Mononuclear cell (primary cell): Measurements from ENCODE around the gene LIMS1. TPM values are rescaled to one million over a fixed set of nuclear protein-coding genes. Genes with fewer than 3 reads are reported as not detected.
"Not testable (repeated sequence)": the region's sequence is repeated elsewhere in the genome, so short reads cannot be mapped to it uniquely, and the experiment has no call there.

Source experiments
- H3K27me3 ChIP-seq: 2 replicates; pipeline ENCODE4 v1.6.0; 2011; ENCODE audit warnings: low read length, control low read depth; ENCODE audit not compliant: insufficient read depth
- H3K4me1 ChIP-seq: 2 replicates; pipeline ENCODE4 v1.5.1; 2011; ENCODE audit warnings: mild to moderate bottlenecking, low read length, control low read depth; ENCODE audit not compliant: insufficient read depth
- H3K4me3 ChIP-seq: 2 replicates; pipeline ENCODE4 v1.5.1; 2011; ENCODE audit warnings: mild to moderate bottlenecking, low read length, moderate library complexity
- H3K9me3 ChIP-seq: 2 replicates; pipeline ENCODE4 v1.5.1; 2011; ENCODE audit warnings: low read depth, mild to moderate bottlenecking, control low read depth, low read length
- total RNA-seq: library from RNA; depleted of rRNA; stranded (reverse); fragments of >200 nt; gene quantifications from one replicate; pipeline ENCODE4 v1.2.3, GENCODE V29; 2012

Gene LIMS1
- total RNA-seq: 92.7 TPM

GRCh38 chr2:108533832-108534583 is at the start of gene LIMS1:
TSS of gene LIMS1 (plus strand) at chr2:108534470. CDS start at chr2:108534563, 93 bp downstream.
- Histone ChIP-seq H3K27me3 (no peaks in the 10 kb centered on the region), H3K9me3 (no peaks in the 10 kb centered on the region), H3K4me1 (peaks cover 32% of the 10 kb centered on the region), H3K4me3 (peak within 1 kb of the TSS; percentile 72)

DNA sequence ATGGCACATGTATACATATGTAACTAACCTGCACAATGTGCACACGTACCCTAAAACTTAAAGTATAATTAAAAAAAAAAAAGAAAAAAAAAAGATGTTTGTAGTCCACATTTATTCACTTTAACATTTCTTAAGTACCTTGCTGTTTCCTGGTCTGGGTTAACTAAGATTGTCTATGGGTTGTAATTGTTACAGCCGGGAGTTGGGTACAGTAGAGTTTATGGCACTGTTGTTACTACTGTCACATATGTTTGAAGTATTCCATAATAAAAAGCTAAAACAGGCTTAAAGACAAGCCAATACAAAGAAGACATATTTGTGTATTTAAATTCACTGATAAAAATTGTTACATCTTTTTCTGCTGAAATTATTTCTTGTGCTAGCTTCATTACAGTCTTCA is 49.0 kb upstream of the LIMS1 start:
- H3K27me3 ChIP-seq: no peaks in the 10 kb centered on the region
- H3K4me1 ChIP-seq: no peaks in the 10 kb centered on the region

GRCh38 chr2:108490506-108491122 is 43.7 kb upstream of the LIMS1 start:
- Histone ChIP-seq H3K27me3 (no peaks in the 10 kb centered on the region), H3K4me1 (no peaks in the 10 kb centered on the region), H3K4me3 (no peak overlapping the region), H3K9me3 (no peaks in the 10 kb centered on the region)

More for the DNA sequence above, 49.0 kb upstream of the LIMS1 start:
- Histone ChIP-seq H3K4me3 (no peak overlapping the region), H3K9me3 (no peaks in the 10 kb centered on the region)

DNA sequence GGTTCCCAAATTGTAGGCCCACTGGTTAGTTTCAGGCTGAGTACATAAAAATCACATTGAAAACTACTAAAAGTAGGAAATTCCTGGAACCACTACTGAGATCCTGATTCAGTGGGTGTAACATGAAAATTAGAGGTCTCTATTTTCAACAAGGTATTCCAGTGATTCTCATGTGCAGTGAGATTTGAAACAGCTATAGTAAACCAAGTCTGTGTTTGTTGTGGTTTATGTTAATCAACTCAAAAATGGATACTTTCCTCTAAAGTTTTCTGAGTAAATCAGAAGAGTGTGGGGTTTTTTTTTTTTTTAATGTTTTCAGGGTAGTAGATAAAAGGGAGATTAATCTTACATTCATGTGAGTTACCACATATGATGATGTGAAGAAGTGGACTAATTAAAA is 42.4 kb upstream of the LIMS1 start:
- Histone ChIP-seq H3K9me3 (no peaks in the 10 kb centered on the region), H3K4me3 (no peak overlapping the region), H3K4me1 (no peaks in the 10 kb centered on the region), H3K27me3 (no peaks in the 10 kb centered on the region)

DNA sequence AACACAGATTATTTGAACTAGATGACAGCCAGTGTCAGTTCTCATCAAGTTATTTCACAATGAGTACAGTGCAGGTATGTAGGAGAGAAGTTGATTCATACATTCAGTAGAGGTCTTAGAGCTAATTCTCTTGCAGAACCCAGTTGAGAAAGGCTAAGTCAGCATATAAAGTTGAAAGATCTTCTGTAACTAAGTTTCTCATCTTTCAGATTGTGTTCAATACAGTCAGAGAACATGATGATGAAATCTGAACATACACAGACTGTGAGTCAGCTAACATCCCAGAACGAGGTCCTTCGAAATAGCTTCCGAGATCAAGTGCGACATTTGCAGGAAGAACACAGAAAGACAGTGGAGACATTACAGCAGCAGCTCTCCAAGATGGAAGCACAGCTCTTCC is 41.9 kb upstream of the LIMS1 start:
- Histone ChIP-seq H3K4me3 (no peak overlapping the region), H3K27me3 (no peaks in the 10 kb centered on the region), H3K4me1 (no peaks in the 10 kb centered on the region), H3K9me3 (no peaks in the 10 kb centered on the region)

- not testable (repeated sequence) for H3K4me1 ChIP-seq, H3K9me3 ChIP-seq, H3K4me3 ChIP-seq, H3K27me3 ChIP-seq
Measured at GRCh38 chr2:108496167-108496566, 38.1 kb upstream of the LIMS1 start.

- not testable (repeated sequence) for H3K4me1 ChIP-seq, H3K4me3 ChIP-seq, H3K9me3 ChIP-seq, H3K27me3 ChIP-seq
Measured at GRCh38 chr2:108507620-108508019, 26.6 kb upstream of the LIMS1 start.

DNA sequence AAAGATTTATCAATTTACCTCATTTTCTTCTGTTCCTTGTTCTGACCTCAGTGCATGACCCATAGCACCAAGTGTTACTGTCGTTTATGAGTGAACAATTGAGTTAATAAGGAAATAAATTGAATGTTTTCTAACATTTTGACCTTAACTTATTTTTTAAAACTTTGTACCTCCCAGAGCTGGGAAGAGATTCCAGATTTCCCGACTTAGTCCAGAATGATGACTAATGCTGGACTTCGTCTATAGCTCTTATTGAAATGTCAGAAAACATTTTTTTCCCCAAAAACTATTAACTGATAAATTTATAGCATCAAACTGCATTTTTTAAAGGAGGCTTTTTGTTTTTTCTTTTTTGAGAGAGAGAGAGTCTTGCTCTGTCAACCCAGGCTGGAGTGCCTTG is 21.8 kb upstream of the LIMS1 start:
- H3K4me3 ChIP-seq, H3K9me3 ChIP-seq, H3K27me3 ChIP-seq, H3K4me1 ChIP-seq: not testable (repeated sequence)

DNA sequence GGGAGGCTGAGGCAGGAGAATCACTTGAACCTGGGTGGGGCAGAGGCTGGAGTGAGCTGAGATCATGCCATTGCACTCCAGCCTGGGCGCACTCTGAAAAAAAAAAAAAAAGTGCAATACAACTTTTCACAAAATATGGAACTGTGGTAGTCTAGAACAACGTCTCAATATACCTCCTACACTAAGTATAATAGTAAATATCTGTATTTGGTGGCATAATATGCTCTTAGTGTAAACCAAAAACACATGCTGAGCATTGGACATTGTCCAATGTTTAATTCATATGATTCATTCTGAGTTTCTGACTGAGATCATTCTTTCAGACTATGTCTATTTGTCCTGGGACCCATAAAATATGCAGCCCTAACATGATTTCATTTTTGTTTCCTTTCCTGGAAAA is 19.8 kb upstream of the LIMS1 start:
- not testable (repeated sequence) for H3K9me3 ChIP-seq, H3K27me3 ChIP-seq, H3K4me1 ChIP-seq, H3K4me3 ChIP-seq

DNA sequence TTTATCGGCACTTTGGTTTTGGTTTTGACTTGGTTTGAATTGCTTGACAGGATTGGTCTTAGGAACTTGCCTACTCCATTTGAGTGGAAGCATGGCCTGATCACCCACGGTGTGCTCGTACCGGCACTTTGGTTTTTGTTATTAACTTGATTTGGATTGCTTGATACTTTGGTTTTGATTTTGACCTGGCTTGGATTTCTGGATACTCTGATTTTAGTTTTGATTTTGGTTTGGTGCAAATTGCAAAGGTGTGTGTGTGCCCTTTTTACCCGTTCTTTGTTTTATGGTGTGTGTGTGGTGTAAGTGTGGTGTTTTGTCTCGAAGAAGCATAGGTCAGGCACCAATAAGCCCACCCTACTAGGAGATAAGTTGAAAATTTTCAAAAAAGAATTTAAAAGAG is 9.6 kb upstream of the LIMS1 start:
- H3K9me3 ChIP-seq, H3K4me1 ChIP-seq, H3K4me3 ChIP-seq, H3K27me3 ChIP-seq: not testable (repeated sequence)

DNA sequence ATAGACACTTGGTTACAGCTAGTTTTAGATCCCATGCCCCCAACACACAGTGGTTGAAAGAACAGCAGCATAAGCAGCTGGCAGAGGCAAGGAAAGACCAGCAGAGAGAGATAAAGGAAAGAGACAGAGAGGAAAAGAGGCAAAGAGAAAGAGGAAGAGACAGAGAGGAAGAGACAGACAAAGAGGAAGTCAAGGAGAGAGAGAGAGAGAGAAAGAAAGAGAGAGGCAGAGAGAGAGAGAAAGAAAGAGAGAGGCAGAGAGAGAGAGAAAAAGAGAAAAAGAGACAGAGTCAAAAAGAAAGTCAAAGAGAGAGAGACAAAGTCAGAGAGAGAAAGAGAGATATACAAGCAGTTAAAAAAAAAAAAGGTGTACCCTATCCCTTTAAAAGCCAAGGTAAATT is 9.0 kb upstream of the LIMS1 start:
- not testable (repeated sequence) for H3K27me3 ChIP-seq, H3K4me1 ChIP-seq, H3K4me3 ChIP-seq, H3K9me3 ChIP-seq

- Histone ChIP-seq H3K9me3 (no peaks in the 10 kb centered on the region), H3K27me3 (no peaks in the 10 kb centered on the region), H3K4me1 (peaks cover 31% of the 10 kb centered on the region), H3K4me3 (no peak overlapping the region)
Measured at GRCh38 chr2:108531674-108532055, 2.6 kb upstream of the LIMS1 start.

DNA sequence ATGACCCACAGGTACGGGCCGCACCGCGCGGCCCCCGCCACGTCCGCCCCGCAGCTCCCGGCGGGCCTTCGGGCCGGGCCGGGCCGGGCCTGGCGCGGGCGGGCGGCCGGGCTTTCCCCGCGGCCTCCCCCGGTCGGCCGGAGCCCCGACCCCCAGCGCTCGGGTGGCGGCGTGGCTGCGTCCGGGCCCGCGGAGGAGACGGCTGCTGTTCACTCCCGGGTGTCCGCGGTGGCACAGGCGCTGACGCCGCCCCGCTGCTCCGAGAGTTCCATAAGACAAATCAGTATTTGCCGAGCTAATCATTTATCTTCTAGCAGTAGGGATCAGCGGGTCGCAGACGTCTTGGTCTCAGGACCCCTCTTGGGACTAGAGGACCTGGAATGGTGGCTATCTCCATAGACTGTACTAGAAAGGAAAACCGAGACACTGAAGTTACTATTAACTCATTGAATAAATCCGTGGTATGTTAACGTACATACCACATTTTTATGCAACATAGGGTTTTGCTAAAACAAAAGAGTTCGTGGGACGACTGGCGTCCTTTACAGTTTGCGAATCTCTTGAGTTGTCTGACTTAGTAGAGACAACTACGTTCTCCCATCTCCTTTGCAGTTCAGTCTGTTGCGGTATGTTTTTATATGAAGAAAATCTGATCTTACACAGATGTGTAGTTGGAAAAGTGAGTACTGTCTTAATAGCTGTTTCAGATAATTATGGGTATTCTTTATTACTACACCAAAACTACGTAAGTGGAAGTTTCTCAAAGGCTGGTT is 500 bp downstream of the LIMS1 start:
- peak overlapping the region; percentile 72 for H3K4me3 ChIP-seq
- H3K9me3 ChIP-seq: no peaks in the 10 kb centered on the region

GRCh38 chr2:108535357-108535631 is 1.0 kb downstream of the LIMS1 start:
- Histone ChIP-seq H3K9me3 (no peaks in the 10 kb centered on the region), H3K4me3 (peak overlapping the region; percentile 72), H3K4me1 (peaks cover 32% of the 10 kb centered on the region), H3K27me3 (no peaks in the 10 kb centered on the region)

More for the DNA sequence above, 500 bp downstream of the LIMS1 start:
- Histone ChIP-seq H3K4me1 (peaks cover 32% of the 10 kb centered on the region), H3K27me3 (no peaks in the 10 kb centered on the region)

GRCh38 chr2:108536133-108536780 is 2.0 kb downstream of the LIMS1 start:
- Histone ChIP-seq H3K9me3 (no peaks in the 10 kb centered on the region), H3K4me1 (peaks cover 29% of the 10 kb centered on the region), H3K4me3 (no peak overlapping the region), H3K27me3 (no peaks in the 10 kb centered on the region)
